ENCODE results near the gene KIF11. TPM values are rescaled to one million over a fixed set of nuclear protein-coding genes. Genes with fewer than 3 reads are reported as not detected.

KIF11 gene
- total RNA-seq, 1 donor from 2014 or later = 7.1 TPM

DNA sequence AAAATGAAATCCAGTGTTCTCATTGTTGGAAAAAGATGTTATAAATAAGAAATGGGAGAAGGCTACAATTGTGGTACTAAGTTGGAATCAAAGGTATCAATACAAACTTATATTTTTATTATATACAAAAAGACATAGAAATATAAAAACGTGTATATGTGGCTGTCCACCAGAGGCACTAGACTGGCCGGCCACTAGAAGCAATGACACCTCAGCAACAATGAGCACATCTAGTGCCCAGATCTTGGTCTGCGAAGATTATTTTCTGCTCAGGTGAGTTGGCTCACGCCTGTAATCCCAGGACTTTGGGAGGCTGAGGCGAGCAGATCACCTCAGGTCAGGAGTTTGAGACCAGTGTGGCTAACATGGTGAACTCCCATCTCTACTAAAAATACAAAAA, 40.6 kb upstream of the KIF11 start:
- Mint-ChIP-seq H3K4me1 (ENCODE audit: low read depth) (no peaks in the 10 kb centered on the region), H3K4me3 (ENCODE audit: unreplicated experiment) (no peak overlapping the region), H3K27ac (ENCODE audit: unreplicated experiment) (no peak overlapping the region), H3K27me3 (ENCODE audit: low read depth) (no peaks in the 10 kb centered on the region), H3K9me3 (ENCODE audit: low read depth) (peaks cover 13% of the 10 kb centered on the region), H3K36me3 (ENCODE audit: low read depth) (peaks cover 30% of the 10 kb centered on the region)
- TF ChIP-seq, protein P1, sequence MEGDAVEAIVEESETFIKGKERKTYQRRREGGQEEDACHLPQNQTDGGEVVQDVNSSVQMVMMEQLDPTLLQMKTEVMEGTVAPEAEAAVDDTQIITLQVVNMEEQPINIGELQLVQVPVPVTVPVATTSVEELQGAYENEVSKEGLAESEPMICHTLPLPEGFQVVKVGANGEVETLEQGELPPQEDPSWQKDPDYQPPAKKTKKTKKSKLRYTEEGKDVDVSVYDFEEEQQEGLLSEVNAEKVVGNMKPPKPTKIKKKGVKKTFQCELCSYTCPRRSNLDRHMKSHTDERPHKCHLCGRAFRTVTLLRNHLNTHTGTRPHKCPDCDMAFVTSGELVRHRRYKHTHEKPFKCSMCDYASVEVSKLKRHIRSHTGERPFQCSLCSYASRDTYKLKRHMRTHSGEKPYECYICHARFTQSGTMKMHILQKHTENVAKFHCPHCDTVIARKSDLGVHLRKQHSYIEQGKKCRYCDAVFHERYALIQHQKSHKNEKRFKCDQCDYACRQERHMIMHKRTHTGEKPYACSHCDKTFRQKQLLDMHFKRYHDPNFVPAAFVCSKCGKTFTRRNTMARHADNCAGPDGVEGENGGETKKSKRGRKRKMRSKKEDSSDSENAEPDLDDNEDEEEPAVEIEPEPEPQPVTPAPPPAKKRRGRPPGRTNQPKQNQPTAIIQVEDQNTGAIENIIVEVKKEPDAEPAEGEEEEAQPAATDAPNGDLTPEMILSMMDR (IDR thresholded peaks at IDR 0.05) = peak; percentile 57
- DNase-seq (ENCODE audit: low spot score) = no peak

DNA sequence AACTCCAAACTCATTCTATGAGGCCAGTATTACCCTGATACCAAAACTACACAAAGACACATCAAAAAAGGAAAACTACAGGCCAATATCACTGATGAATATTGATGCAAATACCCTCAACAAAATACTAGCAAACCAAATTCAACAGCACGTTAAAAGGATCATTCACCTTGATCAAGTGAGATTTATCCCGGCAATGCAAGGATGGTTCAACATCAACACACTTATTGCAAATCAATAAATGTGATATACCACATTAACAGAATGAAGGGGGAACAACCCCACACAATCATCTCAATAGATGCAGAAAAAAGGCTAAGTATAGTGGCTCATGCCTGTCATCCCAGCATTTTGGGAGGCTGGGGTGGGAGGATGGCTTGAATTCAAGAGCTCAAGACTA, 39.0 kb upstream of the KIF11 start:
- Mint-ChIP-seq H3K4me1 (ENCODE audit: low read depth) (no peaks in the 10 kb centered on the region), H3K36me3 (ENCODE audit: low read depth) (peaks cover 32% of the 10 kb centered on the region), H3K9me3 (ENCODE audit: low read depth) (peaks cover 14% of the 10 kb centered on the region), H3K4me3 (ENCODE audit: unreplicated experiment) (no peak overlapping the region), H3K27ac (ENCODE audit: unreplicated experiment) (no peak overlapping the region), H3K27me3 (ENCODE audit: low read depth) (no peaks in the 10 kb centered on the region)
- TF ChIP-seq, protein P1 (IDR thresholded peaks at IDR 0.05) = no peak
- no peak for DNase-seq (ENCODE audit: low spot score)

DNA sequence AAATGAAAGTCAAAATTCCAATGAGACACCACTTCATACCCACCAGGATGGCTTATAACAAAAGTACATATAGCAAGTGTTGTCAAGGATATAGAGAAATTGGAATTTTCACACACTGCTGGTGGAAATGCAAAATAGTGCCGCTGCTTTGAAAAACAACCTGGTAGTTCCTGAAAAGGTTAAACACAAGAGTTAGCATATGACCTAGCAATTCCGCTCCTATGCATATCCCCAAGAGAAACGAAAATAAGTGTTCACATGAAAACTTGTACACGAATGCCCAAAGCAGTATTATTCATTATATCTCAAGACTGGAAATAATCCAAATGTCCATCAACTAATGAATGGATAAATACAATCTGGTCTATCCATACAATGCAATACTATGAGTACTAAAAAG, 33.9 kb upstream of the KIF11 start:
- peaks cover 34% of the 10 kb centered on the region for H3K36me3 Mint-ChIP-seq (ENCODE audit: low read depth)
- TF ChIP-seq, protein P1 (IDR thresholded peaks at IDR 0.05) = no peak
- no peaks in the 10 kb centered on the region for H3K27me3 Mint-ChIP-seq (ENCODE audit: low read depth)
- H3K4me1 Mint-ChIP-seq (ENCODE audit: low read depth) = peaks cover 6% of the 10 kb centered on the region
- no peak for DNase-seq (ENCODE audit: low spot score)
- H3K4me3 Mint-ChIP-seq (ENCODE audit: unreplicated experiment) = no peak overlapping the region
- peaks cover 11% of the 10 kb centered on the region for H3K9me3 Mint-ChIP-seq (ENCODE audit: low read depth)
- H3K27ac Mint-ChIP-seq (ENCODE audit: unreplicated experiment) = no peak overlapping the region

DNA sequence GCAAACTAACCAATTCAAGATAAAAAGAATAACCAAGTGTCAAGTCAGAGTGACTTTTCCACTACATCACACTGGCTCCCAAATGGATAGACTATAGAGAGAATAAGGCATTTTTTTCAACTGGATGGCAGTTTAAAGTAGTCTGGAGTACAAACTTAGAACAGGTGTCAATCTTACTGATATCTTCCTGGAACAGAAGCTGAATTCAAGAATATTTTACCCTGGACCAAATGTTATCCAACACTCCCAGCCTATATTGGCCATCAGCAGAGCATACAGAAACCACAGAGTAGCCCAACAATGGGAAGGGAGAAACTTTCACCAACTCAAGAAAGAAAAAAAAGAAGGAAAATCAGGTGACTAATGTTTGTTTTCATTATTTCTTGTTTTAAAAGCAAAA, 30.5 kb upstream of the KIF11 start:
- TF ChIP-seq, protein P1 (IDR thresholded peaks at IDR 0.05) = no peak
- H3K27ac Mint-ChIP-seq (ENCODE audit: unreplicated experiment) = no peak overlapping the region
- peaks cover 6% of the 10 kb centered on the region for H3K9me3 Mint-ChIP-seq (ENCODE audit: low read depth)
- peaks cover 28% of the 10 kb centered on the region for H3K36me3 Mint-ChIP-seq (ENCODE audit: low read depth)
- no peak overlapping the region for H3K4me3 Mint-ChIP-seq (ENCODE audit: unreplicated experiment)
- no peak for DNase-seq (ENCODE audit: low spot score)
- H3K4me1 Mint-ChIP-seq (ENCODE audit: low read depth) = peaks cover 15% of the 10 kb centered on the region
- no peaks in the 10 kb centered on the region for H3K27me3 Mint-ChIP-seq (ENCODE audit: low read depth)

DNA sequence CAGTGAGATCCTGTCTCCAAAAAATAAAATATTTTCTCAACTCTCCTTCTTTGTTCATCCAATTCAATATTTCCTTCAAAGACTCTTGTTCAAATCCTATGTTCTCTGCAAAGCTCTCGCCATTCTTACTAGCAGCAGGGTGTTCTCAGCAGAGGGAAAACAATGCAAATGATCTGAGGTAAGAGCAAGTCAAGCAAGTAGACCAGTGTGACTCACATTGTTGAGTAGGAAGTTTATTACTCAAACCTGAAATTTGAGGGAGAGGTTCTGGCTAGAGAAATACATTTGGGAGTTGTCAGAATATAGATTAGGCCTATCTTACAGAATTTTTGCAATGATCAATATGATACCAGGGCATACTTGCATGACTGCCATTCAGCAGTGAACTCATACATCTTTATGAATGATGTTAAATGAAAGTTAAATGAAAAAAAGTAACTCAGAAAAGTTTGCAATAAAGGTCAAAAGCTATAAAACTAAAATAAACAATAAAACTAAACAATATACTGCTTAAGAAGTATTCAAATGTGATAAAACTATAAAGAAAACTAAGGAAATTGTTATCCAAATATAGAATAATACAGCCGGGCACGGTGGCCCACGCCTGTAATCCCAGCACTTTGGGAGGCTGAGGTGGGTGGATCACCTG, 24.9 kb upstream of the KIF11 start:
- H3K27me3 Mint-ChIP-seq (ENCODE audit: low read depth) = no peaks in the 10 kb centered on the region
- TF ChIP-seq, protein P1 (IDR thresholded peaks at IDR 0.05) = no peak
- peaks cover 12% of the 10 kb centered on the region for H3K36me3 Mint-ChIP-seq (ENCODE audit: low read depth)
- H3K4me1 Mint-ChIP-seq (ENCODE audit: low read depth) = peaks cover 43% of the 10 kb centered on the region
- no peak overlapping the region for H3K27ac Mint-ChIP-seq (ENCODE audit: unreplicated experiment)
- no peaks in the 10 kb centered on the region for H3K9me3 Mint-ChIP-seq (ENCODE audit: low read depth)
- DNase-seq (ENCODE audit: low spot score) = no peak
- H3K4me3 Mint-ChIP-seq (ENCODE audit: unreplicated experiment) = no peak overlapping the region

All from chondrocyte (in vitro differentiated cells).